SK-N-SH (cell line): ENCODE data around the gene ALDH4A1. TPM values are rescaled to one million over a fixed set of nuclear protein-coding genes. Genes with fewer than 3 reads are reported as not detected.

Experiments used
- CTCF ChIA-PET: fragments of 300-600, 350-600 bp; formaldehyde crosslinking; extraction: SDS; loops from one replicate; lab custom pipeline; 2021; lab: Yijun Ruan, JAX
- POLR2A ChIA-PET: fragments of 350-600 bp; sonication (Branson Sonifier 250); formaldehyde crosslinking; extraction: SDS; loops from one replicate; lab custom pipeline; 2020; ENCODE audit warnings: antibody characterized with exemption, inconsistent platforms; lab: Yijun Ruan, JAX
- DNase-seq: peaks from one replicate; pipeline ENCODE4 v3.0.0; 2012
- H2AFZ ChIP-seq: fragments of 200-600 bp; sonication (generic); 2 replicates; pipeline ENCODE4 v1.8.1; 2016; ENCODE audit warnings: antibody characterized with exemption, mild to moderate bottlenecking, low read depth
- H3F3A ChIP-seq: fragments of 200-600 bp; sonication (generic); replicated peaks from 2 replicates; pipeline ENCODE3; 2016; ENCODE audit warnings: antibody characterized with exemption, mild to moderate bottlenecking; ENCODE audit not compliant: insufficient read depth
- H3K27ac ChIP-seq, 2 experiments: fragments of 200-500 bp in 1 of 2; fragments of 200-600 bp in 1 of 2; sonication (Bioruptor generic) in 1 of 2; sonication (generic), shearing (Covaris generic) in 1 of 2; 2 replicates each; pipeline versions ENCODE4 v1.5.1 to v1.6.1; 2014 to 2016; ENCODE audit warnings: low read depth in 2 of 2, inconsistent platforms in 1 of 2, low read length in 1 of 2, mild to moderate bottlenecking in 1 of 2, mixed read lengths in 1 of 2
- H3K27me3 ChIP-seq: fragments of 200-600 bp; sonication (generic), shearing (Covaris generic); 2 replicates; pipeline ENCODE4 v1.6.1; 2016; ENCODE audit warnings: mixed run types; ENCODE audit not compliant: insufficient read depth
- H3K36me3 ChIP-seq, 2 experiments: fragments of 200-500 bp in 1 of 2; fragments of 200-600 bp in 1 of 2; sonication (Bioruptor generic) in 1 of 2; sonication (generic) in 1 of 2; replicated peaks in 1 of 2; 2 replicates each; pipeline versions ENCODE3 to v1.5.1; 2014 to 2016; ENCODE audit warnings: low read length in 1 of 2, mild to moderate bottlenecking in 1 of 2; ENCODE audit not compliant: insufficient read depth in 2 of 2, control insufficient read depth in 1 of 2
- H3K4me1 ChIP-seq, 2 experiments: fragments of 200-500 bp in 1 of 2; fragments of 200-600 bp in 1 of 2; sonication (Bioruptor generic) in 1 of 2; sonication (generic), shearing (Covaris generic) in 1 of 2; 2 replicates each; pipeline versions ENCODE4 v1.5.1 to v1.6.1; 2014 to 2016; ENCODE audit warnings: low read depth in 1 of 2, low read length in 1 of 2, mixed run types in 1 of 2; ENCODE audit not compliant: insufficient read depth in 2 of 2, control insufficient read depth in 1 of 2
- H3K4me2 ChIP-seq: fragments of 200-600 bp; sonication (generic), shearing (Covaris generic); 2 replicates; pipeline ENCODE4 v1.6.1; 2017; ENCODE audit warnings: mixed run types
- H3K4me3 ChIP-seq, 2 experiments: fragments of 200-500 bp in 1 of 2; fragments of 200-600 bp in 1 of 2; sonication (Bioruptor generic) in 1 of 2; sonication (generic), shearing (Covaris generic) in 1 of 2; 2 replicates each; pipeline versions ENCODE4 v1.5.1 to v1.8.1; 2014 to 2016; ENCODE audit warnings: low read depth in 2 of 2, inconsistent platforms in 1 of 2, low read length in 1 of 2, mild to moderate bottlenecking in 1 of 2, mixed read lengths in 1 of 2, moderate library complexity in 1 of 2
- H3K79me2 ChIP-seq: fragments of 200-600 bp; sonication (generic); 2 replicates; pipeline ENCODE4 v1.8.1; 2017; ENCODE audit warnings: mild to moderate bottlenecking; ENCODE audit not compliant: insufficient read depth
- H3K9ac ChIP-seq: fragments of 200-600 bp; sonication (generic); 2 replicates; pipeline ENCODE4 v1.6.1; 2017; ENCODE audit warnings: mixed run types
- H3K9me2 ChIP-seq: fragments of 200-600 bp; sonication (generic); 2 replicates; pipeline ENCODE4 v1.6.1; 2017; ENCODE audit warnings: mixed run types
- H3K9me3 ChIP-seq: fragments of 200-600 bp; sonication (generic); 2 replicates; pipeline ENCODE4 v1.6.1; 2017; ENCODE audit warnings: mixed run types, mild to moderate bottlenecking, moderate library complexity
- H4K20me1 ChIP-seq: fragments of 200-600 bp; sonication (generic); 2 replicates; pipeline ENCODE4 v1.6.1; 2017; ENCODE audit warnings: mild to moderate bottlenecking, mixed run types; ENCODE audit not compliant: insufficient read depth
- ELF1 ChIP-seq: IDR thresholded peaks from 2 replicates; pipeline ENCODE4 v1.4.0; 2012
- EZH2phosphoT487 ChIP-seq: fragments of 200-600 bp; sonication (generic); IDR thresholded peaks from 2 replicates; pipeline ENCODE4 v1.6.1; 2017; ENCODE audit warnings: low read depth, mixed run types, mild to moderate bottlenecking, antibody characterized with exemption, moderate library complexity, borderline replicate concordance
- FOSL2 ChIP-seq: IDR thresholded peaks from 2 replicates; pipeline ENCODE4 v1.4.0; 2012; ENCODE audit warnings: low read depth, mild to moderate bottlenecking, moderate library complexity, borderline replicate concordance
- FOXM1 ChIP-seq: IDR thresholded peaks from 2 replicates; pipeline ENCODE4 v1.4.0; 2012; ENCODE audit warnings: low read depth, mild to moderate bottlenecking
- GABPA ChIP-seq: IDR thresholded peaks from 2 replicates; pipeline ENCODE4 v1.4.0; 2012; ENCODE audit warnings: low read depth, mild to moderate bottlenecking
- JUND ChIP-seq: IDR thresholded peaks from 2 replicates; pipeline ENCODE4 v1.4.0; 2012
- MAX ChIP-seq: IDR thresholded peaks from 2 replicates; pipeline ENCODE4 v1.4.0; 2012; ENCODE audit warnings: low read depth
- MEF2A ChIP-seq: IDR thresholded peaks from 2 replicates; pipeline ENCODE4 v1.4.0; 2012; ENCODE audit warnings: low read depth, borderline replicate concordance
- MXI1 ChIP-seq: IDR thresholded peaks from 2 replicates; pipeline ENCODE4 v1.6.1; 2012; ENCODE audit warnings: mild to moderate bottlenecking, low read depth, low read length, improper control_type of control experiment
- NFIC ChIP-seq: IDR thresholded peaks from 2 replicates; pipeline ENCODE4 v1.4.0; 2012; ENCODE audit warnings: borderline replicate concordance
- RCOR1 ChIP-seq: fragments of 150-350 bp; IDR thresholded peaks from 2 replicates; pipeline ENCODE4 v1.6.1; 2017; ENCODE audit warnings: antibody characterized with exemption, low read length
- REST ChIP-seq: IDR thresholded peaks from 2 replicates; pipeline ENCODE4 v1.6.1; 2012; ENCODE audit warnings: mild to moderate bottlenecking, low read depth, low read length, moderate library complexity
- RFX5 ChIP-seq: IDR thresholded peaks from 2 replicates; pipeline ENCODE4 v1.6.1; 2012; ENCODE audit warnings: mild to moderate bottlenecking, improper control_type of control experiment, low read length
- SMC3 ChIP-seq: IDR thresholded peaks from 2 replicates; pipeline ENCODE4 v1.6.1; 2012; ENCODE audit warnings: low read depth, low read length, improper control_type of control experiment
- TAF1 ChIP-seq: IDR thresholded peaks from 2 replicates; pipeline ENCODE4 v1.6.1; 2012; ENCODE audit warnings: low read depth, mild to moderate bottlenecking, low read length, moderate library complexity, borderline replicate concordance
- TEAD4 ChIP-seq: IDR thresholded peaks from 2 replicates; pipeline ENCODE4 v1.4.0; 2012; ENCODE audit warnings: mild to moderate bottlenecking, borderline replicate concordance; ENCODE audit not compliant: insufficient read depth
- YY1 ChIP-seq: IDR thresholded peaks from 2 replicates; pipeline ENCODE4 v1.4.0; 2012; ENCODE audit warnings: low read depth, mild to moderate bottlenecking
- ZBTB33 ChIP-seq: IDR thresholded peaks from 2 replicates; pipeline ENCODE4 v1.4.0; 2012; ENCODE audit warnings: low read depth, borderline replicate concordance
- WGBS: methylation state at CpG from one replicate; pipeline ENCODE4 v1.1.6; 2017; ENCODE audit warnings: low lambda C conversion rate; 5-methylcytosine and 5-hydroxymethylcytosine counted together
- polyA plus RNA-seq, 3 experiments: library from polyadenylated mRNA; depleted of rRNA; stranded (reverse); fragments of >200 nt; gene quantifications; 2 replicates each; pipeline ENCODE4 v1.2.3, GENCODE V29; 2012

Gene ALDH4A1
- polyA plus RNA-seq, 1 of the 3 experiments (the other 2 are of a cell fraction) = 18.5 TPM

- H3K9me3 ChIP-seq = no peaks in the 10 kb centered on the region
- no peaks in the 10 kb centered on the region for H4K20me1 ChIP-seq
- TF ChIP-seq NFIC (no peak), RFX5 (no peak), JUND (no peak), SMC3 (no peak), ELF1 (no peak), MEF2A (no peak), MAX (no peak), TAF1 (no peak), GABPA (no peak), TEAD4 (no peak), YY1 (no peak), EZH2phosphoT487 (no peak), RCOR1 (no peak), FOXM1 (no peak), MXI1 (no peak), REST (no peak), ZBTB33 (no peak), FOSL2 (no peak)
- TF ChIP-seq, all 33 proteins: peak for 0
- Histone ChIP-seq H3F3A (no peaks in the 10 kb centered on the region), H3K79me2 (no peaks in the 10 kb centered on the region), H3K9me2 (no peaks in the 10 kb centered on the region), H3K9ac (no peak overlapping the region), H3K27ac (no peak overlapping the region), H2AFZ (no peak overlapping the region), H3K4me1 (peaks cover 0 to 11% of the 10 kb centered on the region in 2 experiments; a peak in 1 of 4 replicates), H3K27me3 (no peaks in the 10 kb centered on the region), H3K4me2 (no peak overlapping the region), H3K4me3 (no peak overlapping the region), H3K36me3 (no peaks in the 10 kb centered on the region)
- ChIA-PET POLR2A (no interaction called here), CTCF (interaction anchor here (0.7 to 6.0 kb wide), 6 partner anchors 10 to 298 kb away, joined by 3 to 52 read pairs (median 6); no protein-coding TSS in a partner anchor)
- peak; percentile 50 for DNase-seq
- WGBS = 87% methylated on average over 5 of the region's 6 CpGs
These were observed 7.0 kb downstream of the ALDH4A1 start for GRCh38 chr1:18895317-18895716.
